HCT116 (cell line): ENCODE results near the gene TBCC. TPM values are rescaled to one million over a fixed set of nuclear protein-coding genes. Genes with fewer than 3 reads are reported as not detected.

Experiments used
- ATAC-seq: fragments of 200-7000 bp; cut with Tn5 transposase; 2 replicates; pipeline ENCODE4 v1.9.1; 2020; ENCODE audit warnings: mild to moderate bottlenecking, moderate library complexity
- BruUV-seq: library from RNA; stranded (reverse); fragments of 400-500 nt; replicated peaks from 2 replicates; lab custom pipeline; 2021; lab: Mats Ljungman, UMichigan
- CTCF ChIA-PET: fragments of 300-600 bp; sonication (Branson Sonifier 250); formaldehyde crosslinking; loops from one replicate; lab custom pipeline; 2021; ENCODE audit warnings: antibody characterized with exemption; lab: Charles Lee
- POLR2A ChIA-PET: fragments of 300-600, 350-600 bp; sonication (Branson Sonifier 250); formaldehyde crosslinking; loops from one replicate; lab custom pipeline; 2021; ENCODE audit warnings: antibody characterized with exemption; lab: Charles Lee
- RAD21 ChIA-PET, 2 experiments: fragments of 300-600 bp; sonication (Branson Sonifier 250); formaldehyde crosslinking; loops; one replicate each; lab custom pipeline; 2023; ENCODE audit warnings: low total read pairs in 2 of 2; ENCODE audit not compliant: uncharacterized antibody in 2 of 2, unreplicated experiment in 2 of 2, low non-redundant PET in 1 of 2; lab: Charles Lee
- DNase-seq: peaks from one replicate; pipeline ENCODE4 v3.0.0-alpha.2; 2010; ENCODE audit warnings: low read depth, low spot score
- H2AFZ ChIP-seq: fragments of 200-600 bp; shearing (Covaris generic), sonication (generic); 2 replicates; pipeline ENCODE4 v1.6.1; 2017; ENCODE audit warnings: low read depth, mixed run types, mixed read lengths, antibody characterized with exemption, low read length; ENCODE audit not compliant: poor library complexity, severe bottlenecking
- H3K27ac ChIP-seq: 2 replicates; pipeline ENCODE4 v1.5.1; 2012; ENCODE audit warnings: low read depth, low read length
- H3K27me3 ChIP-seq: fragments of 200-600 bp; sonication (generic); 2 replicates; pipeline ENCODE4 v1.6.1; 2016; ENCODE audit warnings: mixed run types, low read length, mixed read lengths; ENCODE audit not compliant: insufficient read depth
- H3K36me3 ChIP-seq, 2 experiments: fragments of 200-500 bp in 1 of 2; fragments of 200-600 bp in 1 of 2; sonication (Bioruptor generic) in 1 of 2; sonication (generic) in 1 of 2; 2 replicates each; pipeline versions ENCODE4 v1.5.1 to v1.6.1; 2014 to 2016; ENCODE audit warnings: low read length in 2 of 2, inconsistent platforms in 1 of 2, mixed read lengths in 1 of 2, mixed run types in 1 of 2; ENCODE audit not compliant: insufficient read depth in 2 of 2, control insufficient read depth in 1 of 2
- H3K4me1 ChIP-seq, 2 experiments: fragments of 200-600 bp in 1 of 2; sonication (generic) in 1 of 2; 2 replicates each; pipeline versions ENCODE4 v1.5.1 to v1.6.1; 2012 to 2017; ENCODE audit warnings: low read length in 2 of 2, inconsistent platforms in 1 of 2, mild to moderate bottlenecking in 1 of 2, mixed read lengths in 1 of 2, mixed run types in 1 of 2, moderate library complexity in 1 of 2; ENCODE audit not compliant: insufficient read depth in 2 of 2, control insufficient read depth in 1 of 2
- H3K4me2 ChIP-seq: fragments of 200-600 bp; sonication (generic); 2 replicates; pipeline ENCODE4 v1.6.1; 2017; ENCODE audit warnings: mixed run types, low read length, mixed read lengths
- H3K4me3 ChIP-seq, 2 experiments: fragments of 200-600 bp in 1 of 2; sonication (generic) in 1 of 2; replicated peaks in 1 of 2; 2 replicates each; pipeline ENCODE4 v1.5.1; 2011 to 2016; ENCODE audit warnings: low read length in 2 of 2, control low read depth in 1 of 2, low read depth in 1 of 2, mild to moderate bottlenecking in 1 of 2, mixed read lengths in 1 of 2, mixed run types in 1 of 2
- H3K79me2 ChIP-seq: fragments of 200-600 bp; sonication (generic); 2 replicates; pipeline ENCODE4 v1.6.1; 2017; ENCODE audit warnings: mild to moderate bottlenecking, mixed run types, low read length, moderate library complexity, mixed read lengths; ENCODE audit not compliant: insufficient read depth
- H3K9ac ChIP-seq: fragments of 200-600 bp; sonication (generic); 2 replicates; pipeline ENCODE4 v1.6.1; 2016; ENCODE audit warnings: low read length, mixed read lengths
- H3K9me2 ChIP-seq: fragments of 200-600 bp; sonication (generic), shearing (Covaris generic); 2 replicates; pipeline ENCODE4 v1.6.1; 2017; ENCODE audit warnings: mixed run types, mild to moderate bottlenecking, moderate library complexity; ENCODE audit not compliant: insufficient read depth
- H3K9me3 ChIP-seq, 2 experiments: fragments of 200-500 bp in 1 of 2; fragments of 200-600 bp in 1 of 2; sonication (Bioruptor generic) in 1 of 2; sonication (generic) in 1 of 2; 2 replicates each; pipeline ENCODE4 v1.6.1; 2014 to 2017; ENCODE audit warnings: low read length in 2 of 2, mixed read lengths in 2 of 2, inconsistent platforms in 1 of 2, low read depth in 1 of 2, mild to moderate bottlenecking in 1 of 2, mixed run types in 1 of 2, moderate library complexity in 1 of 2; ENCODE audit not compliant: control insufficient read depth in 1 of 2, insufficient read depth in 1 of 2
- H4K20me1 ChIP-seq: fragments of 200-600 bp; sonication (generic), shearing (Covaris generic); 2 replicates; pipeline ENCODE4 v1.6.1; 2017; ENCODE audit warnings: mixed run types, mild to moderate bottlenecking, moderate library complexity; ENCODE audit not compliant: insufficient read depth
- CBX3 ChIP-seq: IDR thresholded peaks from 2 replicates; pipeline ENCODE4 v1.6.1; 2012; ENCODE audit warnings: low read depth
- CEBPB ChIP-seq: IDR thresholded peaks from 2 replicates; pipeline ENCODE4 v1.6.1; 2012; ENCODE audit warnings: low read depth
- ELF1 ChIP-seq: IDR thresholded peaks from 2 replicates; pipeline ENCODE4 v1.6.1; 2012; ENCODE audit warnings: low read depth, borderline replicate concordance
- EZH2 ChIP-seq: fragments of 200-600 bp; sonication (generic); IDR thresholded peaks from 2 replicates; pipeline ENCODE4 v1.6.1; 2017; ENCODE audit warnings: antibody characterized with exemption, mixed run types
- EZH2phosphoT487 ChIP-seq: fragments of 200-600 bp; IDR thresholded peaks from 2 replicates; pipeline ENCODE4 v1.6.1; 2018; ENCODE audit warnings: antibody characterized with exemption, borderline replicate concordance
- FOSL1 ChIP-seq: IDR thresholded peaks from 2 replicates; pipeline ENCODE4 v1.6.1; 2012; ENCODE audit warnings: low read depth
- JUND ChIP-seq: IDR thresholded peaks from 2 replicates; pipeline ENCODE4 v1.6.1; 2012
- POLR2A ChIP-seq: IDR thresholded peaks from 2 replicates; pipeline ENCODE4 v1.7.0; 2011; ENCODE audit warnings: borderline replicate concordance; ENCODE audit not compliant: insufficient read depth, insufficient read length; ENCODE audit errors: extremely low read depth
- SIN3A ChIP-seq: IDR thresholded peaks from 2 replicates; pipeline ENCODE4 v1.6.1; 2012; ENCODE audit warnings: low read depth
- SP1 ChIP-seq: IDR thresholded peaks from 2 replicates; pipeline ENCODE4 v1.6.1; 2012; ENCODE audit warnings: low read depth
- YY1 ChIP-seq: IDR thresholded peaks from 2 replicates; pipeline ENCODE4 v1.6.1; 2011; ENCODE audit warnings: low read length, low read depth, moderate library complexity, mild to moderate bottlenecking; ENCODE audit not compliant: insufficient replicate concordance; ENCODE audit errors: extremely low read depth
- ZFX ChIP-seq: fragments of 450-650 bp; IDR thresholded peaks from 2 replicates; pipeline ENCODE4 v1.6.1; 2017
- intact Hi-C: fragments of 100-400 bp; cut with micrococcal nuclease; formaldehyde crosslinking; loops from 2 replicates; pipeline ENCODE4 v1.10.0; 2022
- total RNA-seq: library from RNA; stranded (reverse); gene quantifications from one replicate; pipeline ENCODE4 v1.2.1, GENCODE V29; 2021; ENCODE audit not compliant: unreplicated experiment
- TF ChIP-seq, protein P1 (sequence below): IDR thresholded peaks from 2 replicates; pipeline ENCODE4 v1.6.1; 2012
- TF ChIP-seq, protein P2 (sequence below): IDR thresholded peaks from 2 replicates; pipeline ENCODE4 v1.6.1; 2012

TBCC gene
- total RNA-seq, 1 experiment from 2014 or later = 17.1 TPM

DNA sequence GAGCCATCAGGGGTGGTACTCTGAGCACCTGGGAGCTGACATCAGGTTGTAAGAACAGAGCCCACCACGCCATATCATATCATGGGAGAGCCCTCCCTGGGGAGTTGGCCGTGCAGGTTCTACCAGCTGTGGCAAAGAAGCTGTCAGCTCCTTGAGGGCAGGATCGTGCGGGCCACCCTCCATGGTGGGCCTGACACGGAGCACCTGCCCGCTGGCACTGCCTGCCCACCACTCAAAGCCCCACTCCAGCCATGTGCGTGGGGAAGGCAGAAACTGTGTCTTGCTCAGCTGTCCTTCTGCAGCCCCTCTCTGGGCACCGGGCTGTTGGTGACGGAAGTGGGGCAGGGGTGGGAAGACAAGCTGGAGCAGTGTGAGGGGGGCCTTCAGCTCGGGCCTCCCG is 37.8 kb downstream of the TBCC start:
- POLR2A ChIA-PET = no interaction called here
- DNase-seq = no peak
- no peak for TF ChIP-seq FOSL1
- TF ChIP-seq JUND = no peak
- TF ChIP-seq, protein P1, sequence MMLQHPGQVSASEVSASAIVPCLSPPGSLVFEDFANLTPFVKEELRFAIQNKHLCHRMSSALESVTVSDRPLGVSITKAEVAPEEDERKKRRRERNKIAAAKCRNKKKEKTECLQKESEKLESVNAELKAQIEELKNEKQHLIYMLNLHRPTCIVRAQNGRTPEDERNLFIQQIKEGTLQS = no peak
- no peak for TF ChIP-seq ELF1
- TF ChIP-seq EZH2 = no peak
- TF ChIP-seq SIN3A = no peak
- no peak for TF ChIP-seq EZH2phosphoT487
- TF ChIP-seq POLR2A = no peak
- TF ChIP-seq CEBPB = no peak
- TF ChIP-seq YY1 = no peak
- TF ChIP-seq CBX3 = no peak
- TF ChIP-seq, protein P2, sequence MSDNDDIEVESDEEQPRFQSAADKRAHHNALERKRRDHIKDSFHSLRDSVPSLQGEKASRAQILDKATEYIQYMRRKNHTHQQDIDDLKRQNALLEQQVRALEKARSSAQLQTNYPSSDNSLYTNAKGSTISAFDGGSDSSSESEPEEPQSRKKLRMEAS = no peak
- no peak for TF ChIP-seq ZFX
- TF ChIP-seq SP1 = no peak
- TF ChIP-seq, all 23 proteins: peak for 0
- peaks cover 6 to 7% of the 10 kb centered on the region in 2 experiments; a peak in 1 of 4 replicates for H3K9me3 ChIP-seq
- no peaks in the 10 kb centered on the region for H3K27me3 ChIP-seq
- no peaks in the 10 kb centered on the region for H3K9me2 ChIP-seq
- intact Hi-C loops = no loop called here
- no peak overlapping the region for H3K9ac ChIP-seq
- no peak overlapping the region for H3K27ac ChIP-seq
- RAD21 ChIA-PET = interaction anchor here in 1 of 2 experiments (0.6 kb wide), 1 partner anchor 170 kb away, joined by 3 read pairs; no protein-coding TSS in a partner anchor
- CTCF ChIA-PET = no interaction called here
- no peak overlapping the region for H3K4me2 ChIP-seq
- BruUV-seq = no TSS peak
- ATAC-seq = no peak
- H3K79me2 ChIP-seq = no peaks in the 10 kb centered on the region
- H4K20me1 ChIP-seq = no peaks in the 10 kb centered on the region
- H3K36me3 ChIP-seq = no peaks in the 10 kb centered on the region
- H2AFZ ChIP-seq = no peak overlapping the region
- H3K4me3 ChIP-seq = no peak overlapping the region
- no peaks in the 10 kb centered on the region for H3K4me1 ChIP-seq
